HG03175 (cell line): ENCODE data around the gene MYEOV.

ENCODE experiments used
- ATAC-seq: cut with Tn5 transposase; IDR thresholded peaks from one replicate; pipeline ENCODE4 v1.9.1; 2021; ENCODE audit warnings: mild to moderate bottlenecking, moderate library complexity; ENCODE audit not compliant: unreplicated experiment

Gene MYEOV

GRCh38 chr11:69293819-69294505, at the start of gene MYEOV:
Gene MYEOV, plus strand, starts transcription at chr11:69294155. Its CDS starts 1,200 bp downstream, at chr11:69295355.
- ATAC-seq = no peak

DNA sequence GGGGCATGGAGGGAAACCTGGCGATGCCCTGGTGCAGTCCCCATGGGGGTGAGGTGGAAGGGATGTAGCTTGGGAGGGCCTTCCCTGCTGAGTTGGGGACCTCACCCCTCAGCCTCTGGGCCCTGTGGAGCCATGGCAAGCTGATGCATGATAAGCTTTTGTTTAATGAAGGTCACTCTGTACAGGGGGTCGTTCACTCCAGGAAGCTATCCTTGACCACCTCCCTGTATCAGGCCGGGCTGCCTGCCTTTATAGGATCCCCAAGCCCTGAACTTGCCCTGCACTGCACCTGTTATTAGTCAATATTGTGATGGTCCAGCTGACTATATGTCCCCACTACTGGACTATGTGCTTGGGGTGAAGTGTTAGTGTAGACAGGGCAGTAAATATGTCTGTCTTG, 49.7 kb upstream of the MYEOV start:
- ATAC-seq = no peak

GRCh38 chr11:69245041-69245440, 48.9 kb upstream of the MYEOV start:
- no peak for ATAC-seq

DNA sequence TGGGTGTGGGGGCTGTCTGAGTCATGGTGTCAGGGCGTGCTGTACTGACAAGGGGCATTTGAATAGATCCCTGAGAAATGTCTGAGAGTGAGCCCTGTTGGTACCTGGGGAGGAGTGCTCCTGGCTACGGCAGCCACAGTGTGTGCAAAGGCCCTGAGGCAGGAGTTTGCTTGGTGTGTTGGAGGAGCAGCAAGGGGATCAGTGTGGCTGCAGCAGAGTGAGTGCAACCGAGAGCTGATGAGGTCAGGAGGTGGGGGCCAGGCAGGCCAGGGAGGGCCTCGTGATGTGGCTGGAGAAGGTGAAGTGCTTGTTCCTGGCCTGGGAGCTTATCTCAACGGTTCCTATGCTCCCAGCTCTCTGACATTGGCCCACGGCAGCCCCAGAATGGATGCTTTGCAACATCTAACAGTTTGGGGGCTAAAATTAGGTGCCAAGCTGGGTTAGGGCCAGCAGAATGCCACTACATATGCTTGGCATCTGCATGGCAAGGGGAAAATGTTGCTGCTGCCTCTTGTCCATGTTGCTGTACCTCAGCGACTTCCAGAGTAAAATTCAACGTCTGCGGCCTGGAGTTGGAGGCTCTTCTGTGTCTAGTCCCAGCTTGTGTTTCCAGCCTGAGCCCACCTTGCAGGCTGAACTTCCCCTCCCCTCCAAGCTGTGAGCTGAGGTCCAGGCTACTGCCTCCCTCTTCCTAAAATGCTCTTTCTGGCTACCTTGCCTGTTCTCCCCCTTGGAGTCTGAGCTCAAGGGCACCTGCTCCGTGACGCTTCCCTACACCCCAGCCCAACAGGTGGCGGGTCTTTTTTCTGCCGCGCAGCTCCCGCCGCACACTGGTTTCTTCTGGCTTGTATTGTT, 48.2 kb upstream of the MYEOV start:
- no peak for ATAC-seq

DNA sequence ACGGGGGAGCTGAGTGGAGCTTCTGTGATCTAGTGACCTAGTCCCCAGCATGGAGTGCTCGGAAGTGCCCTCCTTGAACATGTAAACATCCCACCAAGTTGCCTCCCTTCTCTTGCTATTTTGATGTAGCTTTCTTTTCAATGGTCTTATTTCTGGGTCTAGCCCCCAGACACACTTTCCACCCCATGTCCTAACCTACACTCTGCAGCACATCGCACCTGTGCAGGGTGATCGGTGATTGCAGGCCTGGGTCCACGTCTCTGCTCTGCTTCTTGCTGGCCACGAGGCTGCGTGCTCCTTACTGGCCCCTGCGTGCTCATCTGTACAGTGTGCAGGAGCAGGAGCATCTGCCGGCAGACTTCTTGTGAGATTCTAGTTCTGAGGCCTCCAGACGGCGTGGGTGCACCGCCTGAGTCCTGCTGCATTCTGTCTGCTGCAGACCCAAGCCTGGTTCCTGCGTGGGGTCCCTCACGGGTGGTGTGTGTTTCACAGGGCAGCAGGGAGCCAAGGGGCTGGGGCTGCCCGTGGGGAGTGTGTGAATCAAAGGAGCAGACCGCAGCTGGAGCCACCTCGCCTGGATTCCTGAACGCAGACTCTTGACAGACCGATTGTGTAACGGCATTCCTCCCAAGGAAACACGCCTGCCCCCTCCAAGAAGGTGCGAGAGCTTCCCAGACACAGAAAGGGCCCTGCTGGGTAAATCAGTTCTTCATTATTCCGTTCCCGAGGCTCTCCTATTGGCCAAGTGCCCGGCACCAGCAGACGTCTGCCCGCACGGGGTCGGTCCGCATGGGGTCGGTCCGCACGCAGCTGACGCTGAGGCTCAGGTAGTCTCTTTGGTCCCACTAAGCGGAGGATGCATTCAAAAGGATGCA, 44.4 kb upstream of the MYEOV start:
- no peak for ATAC-seq

DNA sequence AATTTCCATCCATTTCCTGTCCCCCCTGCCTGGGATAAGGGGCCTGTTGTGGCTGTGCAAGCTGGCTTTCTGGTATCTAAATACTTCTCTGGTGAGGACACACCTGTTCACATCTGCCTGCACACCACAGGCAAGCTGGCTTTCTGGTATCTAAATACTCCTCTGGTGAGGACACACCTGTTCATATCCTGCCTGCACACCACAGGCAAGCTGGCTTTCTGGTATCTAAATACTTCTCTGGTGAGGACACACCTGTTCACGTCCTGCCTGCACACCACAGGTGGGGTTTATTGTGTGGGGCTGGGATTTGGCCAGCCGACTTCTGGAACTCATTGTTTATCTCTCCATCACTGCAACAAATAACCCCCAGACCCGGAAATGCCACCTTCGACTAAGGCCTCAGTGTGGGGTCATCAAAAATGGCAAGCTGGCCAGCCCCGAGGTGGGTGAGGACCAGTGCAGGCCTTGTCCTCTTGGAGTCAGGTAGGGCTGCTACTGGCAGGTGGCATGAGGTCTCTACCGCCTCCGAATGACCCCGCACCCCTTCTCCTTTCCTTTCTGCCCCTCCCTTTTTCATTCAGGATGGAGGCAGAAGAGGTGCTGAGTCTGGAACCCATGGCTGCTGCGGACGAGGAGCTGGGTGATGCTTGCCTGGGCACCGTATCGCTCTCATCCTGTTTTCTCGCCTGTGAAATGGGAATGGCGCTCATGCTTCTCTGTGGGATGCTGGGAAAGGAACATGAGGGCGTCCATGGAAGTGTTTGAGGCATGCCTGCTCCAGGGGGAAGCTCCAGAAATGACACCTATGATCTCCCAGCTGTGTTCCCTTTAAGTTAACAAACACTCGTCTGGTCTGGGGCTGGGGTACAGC, 43.5 kb upstream of the MYEOV start:
- ATAC-seq = no peak

DNA sequence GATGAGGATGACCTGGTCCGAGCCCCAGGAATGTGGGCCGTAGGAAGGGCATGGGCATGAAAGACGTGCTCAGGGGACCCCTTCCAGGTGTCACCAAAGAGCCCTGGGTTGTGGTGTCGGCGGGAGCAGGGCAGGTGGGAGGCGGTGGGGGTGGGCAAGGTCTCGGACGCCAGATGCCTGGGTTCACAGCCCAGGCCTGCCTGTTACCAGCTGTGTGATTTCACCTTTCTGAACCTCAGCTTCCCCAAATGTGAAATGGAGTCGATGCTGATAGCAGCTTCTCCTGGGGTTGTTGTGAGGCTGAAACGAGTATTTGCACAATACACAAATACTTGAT, 42.9 kb upstream of the MYEOV start:
- no peak for ATAC-seq

DNA sequence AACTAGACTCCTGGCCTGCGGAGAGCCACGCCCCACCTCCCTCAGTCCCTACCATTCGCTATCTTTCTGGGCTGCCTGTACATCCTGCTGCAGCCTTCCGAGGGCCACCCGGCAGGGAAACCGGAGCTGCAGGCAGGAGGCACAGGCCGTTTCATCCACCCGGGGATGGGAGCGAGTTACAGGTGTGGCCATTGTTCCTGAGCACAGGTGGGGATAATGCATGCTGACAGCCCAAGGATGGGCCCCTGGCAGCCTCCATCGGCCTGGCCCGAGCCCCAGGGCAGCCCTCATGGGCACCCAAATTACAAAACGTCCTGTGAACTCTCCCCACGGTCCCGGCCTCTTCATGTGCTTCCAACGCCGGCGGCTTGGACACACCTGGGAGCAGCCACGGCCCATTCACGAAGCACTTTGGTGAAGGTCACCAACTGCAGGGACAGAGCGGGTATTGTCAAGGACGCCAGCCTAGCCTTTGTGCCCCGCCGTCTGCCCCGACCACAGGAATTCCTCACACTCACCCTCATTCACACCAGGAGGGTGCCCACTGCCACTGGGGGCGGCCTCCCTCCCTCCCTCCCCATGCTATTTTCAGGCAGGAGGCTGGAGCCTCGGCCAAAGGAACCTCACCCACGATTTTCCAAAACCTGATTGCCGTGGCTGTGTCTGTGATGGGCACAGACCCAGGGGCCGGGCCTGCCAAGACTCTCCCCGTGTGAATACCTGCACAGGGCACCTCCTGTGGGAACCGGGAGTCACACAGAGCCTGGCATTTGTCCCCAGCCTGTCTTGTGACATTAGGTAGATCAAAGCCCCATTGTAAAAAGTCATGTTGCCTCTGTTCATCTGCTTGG, 42.1 kb upstream of the MYEOV start:
- ATAC-seq = no peak

DNA sequence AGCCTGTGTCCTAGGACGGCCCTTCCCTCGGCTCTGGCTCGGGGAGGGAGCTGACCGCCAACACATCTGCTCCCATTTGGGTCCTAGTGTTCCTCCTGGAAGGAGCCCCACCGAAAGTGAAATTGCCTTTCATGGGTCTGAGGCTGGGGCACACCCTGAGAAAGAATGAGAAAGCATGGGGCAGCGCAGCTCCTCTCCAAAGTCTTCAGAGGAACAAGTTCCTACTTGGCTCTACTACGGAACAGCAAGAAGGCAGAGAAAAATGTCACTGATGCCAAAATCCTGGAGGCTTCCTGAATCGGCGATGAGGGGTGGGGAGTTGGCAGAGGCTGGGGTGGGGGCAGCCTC, 41.5 kb upstream of the MYEOV start:
- ATAC-seq = no peak

- ATAC-seq = no peak
These were observed 40.9 kb upstream of the MYEOV start for GRCh38 chr11:69253028-69253427.

GRCh38 chr11:69257134-69257533, 36.8 kb upstream of the MYEOV start:
- no peak for ATAC-seq

DNA sequence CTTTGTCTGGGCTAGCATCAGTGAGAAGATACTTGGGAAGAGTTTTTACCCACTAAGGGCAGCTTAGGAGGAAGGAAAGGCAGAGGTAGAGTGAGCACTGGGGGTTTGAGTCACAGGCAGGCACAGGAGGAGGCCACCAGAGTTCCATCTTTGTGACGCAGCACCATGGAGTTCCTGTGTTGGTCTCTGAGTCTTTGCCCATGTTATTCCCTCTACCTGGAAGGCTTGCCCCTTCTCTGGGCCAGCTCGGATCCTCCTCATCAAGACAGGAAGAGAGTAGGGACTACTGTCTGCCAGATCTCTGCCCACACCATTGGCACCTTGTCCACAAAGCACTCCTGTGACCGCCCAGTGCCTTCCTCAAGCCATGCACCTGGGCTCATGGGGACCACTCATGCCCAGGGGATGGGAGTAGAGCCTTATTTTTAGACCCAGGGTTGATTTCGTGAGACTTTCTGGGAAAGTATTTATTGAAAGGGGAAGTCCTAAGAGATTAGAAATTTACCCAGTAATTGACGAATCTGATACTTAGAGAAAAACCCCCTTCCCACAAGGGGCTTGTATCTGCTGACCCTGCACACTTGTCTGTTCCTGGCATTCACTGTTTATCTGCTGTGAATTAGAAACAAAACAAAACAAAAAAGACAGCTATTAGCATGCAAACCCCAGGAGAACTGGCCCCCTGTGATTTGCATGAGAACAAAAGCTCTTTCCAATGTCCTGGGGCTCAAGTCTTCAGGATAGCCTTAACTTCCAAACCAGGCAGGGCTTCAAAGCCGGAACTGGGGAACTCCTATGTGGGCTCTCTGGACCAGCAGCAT, 35.9 kb upstream of the MYEOV start:
- ATAC-seq = no peak

GRCh38 chr11:69259096-69259495, 34.9 kb upstream of the MYEOV start:
- ATAC-seq = no peak

GRCh38 chr11:69260622-69261021, 33.3 kb upstream of the MYEOV start:
- ATAC-seq = no peak

GRCh38 chr11:69261116-69261515, 32.8 kb upstream of the MYEOV start:
- ATAC-seq = no peak

DNA sequence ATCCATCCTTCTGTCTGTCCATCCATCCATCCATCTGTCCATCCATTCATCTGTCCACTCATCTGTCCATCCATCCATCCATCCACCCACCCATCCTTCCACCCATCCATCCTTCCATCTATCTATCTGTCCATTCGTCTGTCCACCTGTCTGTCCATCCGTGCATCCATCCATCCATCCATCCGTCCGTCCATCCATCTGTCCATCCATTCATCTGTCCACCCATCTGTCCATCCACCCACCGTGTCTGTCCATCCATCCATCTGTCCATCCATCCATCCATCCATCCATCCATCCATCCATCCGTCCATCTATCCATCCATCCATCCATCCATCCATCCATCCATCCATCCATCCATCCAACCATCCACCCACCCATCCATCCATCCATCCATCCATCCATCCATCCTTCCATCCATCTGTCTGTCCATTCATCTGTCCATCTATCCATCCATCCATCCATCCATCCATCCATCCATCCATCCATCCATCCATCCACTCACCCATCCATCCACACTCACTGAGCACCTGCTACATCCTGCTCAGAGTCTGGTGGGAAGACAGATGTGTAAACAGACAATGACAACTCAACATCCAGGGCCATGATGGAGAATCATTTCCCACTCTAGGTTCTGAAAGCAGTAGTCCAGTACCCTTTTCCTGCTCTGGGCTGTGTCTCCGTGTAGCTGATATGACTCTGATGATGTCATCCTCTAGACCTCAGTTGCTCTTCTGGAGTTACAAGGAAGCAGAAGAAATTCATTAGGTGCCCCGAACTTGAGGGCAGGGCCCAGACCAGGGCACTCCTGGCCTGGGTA, 30.8 kb upstream of the MYEOV start:
- ATAC-seq = no peak

GRCh38 chr11:69263736-69264052, 30.3 kb upstream of the MYEOV start:
- no peak for ATAC-seq

DNA sequence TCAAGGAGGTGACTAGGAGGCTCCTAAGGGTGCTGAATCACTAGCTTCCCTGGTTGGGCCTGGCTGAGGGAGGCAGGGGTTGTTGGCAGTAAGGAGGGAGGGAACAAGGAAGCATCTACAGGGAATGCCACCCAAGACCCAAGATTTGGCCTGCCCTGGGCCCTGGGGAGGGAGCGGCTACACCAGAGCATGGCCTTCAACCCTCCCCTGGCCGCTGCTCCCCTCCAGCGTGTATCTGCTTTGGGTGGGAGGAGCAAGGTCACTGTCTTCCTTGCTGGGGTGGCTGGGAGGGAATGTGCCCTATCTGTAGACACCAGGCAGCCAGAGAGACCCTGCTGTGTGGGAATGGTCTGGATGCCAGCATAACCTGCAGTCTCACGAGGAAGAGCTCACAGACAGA, 29.5 kb upstream of the MYEOV start:
- ATAC-seq = no peak
